Fibroblast of lung (primary cell): ENCODE results near the gene TBR1. TPM values are rescaled to one million over a fixed set of nuclear protein-coding genes. Genes with fewer than 3 reads are reported as not detected.

ENCODE experiments used
- DNase-seq, 2 donors: peaks; one replicate each; pipeline versions ENCODE4 v3.0.0 to v3.0.0-alpha.2; 2010; ENCODE audit warnings: low read depth in 2 of 2
- H2AFZ ChIP-seq: 2 replicates; pipeline ENCODE4 v1.5.1; 2012; ENCODE audit warnings: low read length, control low read depth, inconsistent platforms
- H3K27ac ChIP-seq: 2 replicates; pipeline ENCODE4 v1.5.1; 2011; ENCODE audit warnings: low read length, control low read depth; ENCODE audit not compliant: insufficient read depth
- H3K27me3 ChIP-seq: 2 replicates; pipeline ENCODE4 v1.5.1; 2011; ENCODE audit warnings: mild to moderate bottlenecking, low read length; ENCODE audit not compliant: control insufficient read depth, insufficient read depth
- H3K36me3 ChIP-seq: 2 replicates; pipeline ENCODE4 v1.5.1; 2011; ENCODE audit warnings: low read length; ENCODE audit not compliant: control insufficient read depth, insufficient read depth
- H3K4me1 ChIP-seq: 2 replicates; pipeline ENCODE4 v1.5.1; 2011; ENCODE audit warnings: low read length; ENCODE audit not compliant: control insufficient read depth, insufficient read depth; ENCODE audit errors: extremely low read depth
- H3K4me2 ChIP-seq: 2 replicates; pipeline ENCODE4 v1.5.1; 2011; ENCODE audit warnings: low read length, control low read depth; ENCODE audit not compliant: insufficient read depth; ENCODE audit errors: extremely low read depth
- H3K4me3 ChIP-seq, 4 experiments: fragments of 200-600 bp in 1 of 4; sonication (generic) in 1 of 4; replicated peaks in 1 of 4; 2 replicates each; pipeline ENCODE4 v1.5.1; 2011 to 2016; ENCODE audit warnings: low read length in 4 of 4, low read depth in 3 of 4, mild to moderate bottlenecking in 3 of 4, control low read depth in 2 of 4, inconsistent platforms in 1 of 4, mixed read lengths in 1 of 4; ENCODE audit not compliant: insufficient read depth in 1 of 4; ENCODE audit errors: control extremely low read depth in 1 of 4
- H3K79me2 ChIP-seq: 2 replicates; pipeline ENCODE4 v1.5.1; 2012; ENCODE audit warnings: mild to moderate bottlenecking, low read length, inconsistent platforms; ENCODE audit not compliant: control insufficient read depth, insufficient read depth
- H3K9ac ChIP-seq: 2 replicates; pipeline ENCODE4 v1.5.1; 2011; ENCODE audit warnings: mild to moderate bottlenecking, low read length, control low read depth; ENCODE audit not compliant: insufficient read depth
- H3K9me3 ChIP-seq: 2 replicates; pipeline ENCODE4 v1.5.1; 2012; ENCODE audit warnings: low read depth, low read length; ENCODE audit not compliant: control insufficient read depth, insufficient read depth
- H4K20me1 ChIP-seq: 2 replicates; pipeline ENCODE4 v1.5.1; 2011; ENCODE audit warnings: low read length; ENCODE audit not compliant: control insufficient read depth, insufficient read depth; ENCODE audit errors: extremely low read depth
- EZH2 ChIP-seq: IDR thresholded peaks from 2 replicates; pipeline ENCODE4 v1.5.1; 2012; ENCODE audit warnings: low read length, control low read depth, mild to moderate bottlenecking; ENCODE audit errors: missing control alignments
- polyA plus RNA-seq, 2 donors: library from polyadenylated mRNA; depleted of rRNA in 1 of 2; stranded (reverse) in 1 of 2; unstranded in 1 of 2; fragments of >200 nt; gene quantifications; 2 replicates each; pipeline ENCODE4 v1.2.1, GENCODE V29; 2011 to 2012; ENCODE audit warnings: missing spikeins in 1 of 2
- total RNA-seq: library from RNA; depleted of rRNA; stranded (reverse); fragments of >200 nt; gene quantifications from 2 replicates; pipeline ENCODE4 v1.2.1, GENCODE V29; 2014
- TF ChIP-seq, protein P1 (sequence below), 2 donors: IDR thresholded peaks in 1 of 2; conservative IDR thresholded peaks in 1 of 2; 1 replicate in 1 of 2; 2 replicates in 1 of 2; pipeline ENCODE4 v1.5.1; 2011 to 2012; ENCODE audit warnings: low read length in 2 of 2, control low read depth in 1 of 2, inconsistent platforms in 1 of 2, low read depth in 1 of 2, mild to moderate bottlenecking in 1 of 2

TBR1 gene
- total and polyA plus RNA-seq, 2 donors (not counting 1 experiment from before 2014, with no cell fraction given) = not detected

DNA sequence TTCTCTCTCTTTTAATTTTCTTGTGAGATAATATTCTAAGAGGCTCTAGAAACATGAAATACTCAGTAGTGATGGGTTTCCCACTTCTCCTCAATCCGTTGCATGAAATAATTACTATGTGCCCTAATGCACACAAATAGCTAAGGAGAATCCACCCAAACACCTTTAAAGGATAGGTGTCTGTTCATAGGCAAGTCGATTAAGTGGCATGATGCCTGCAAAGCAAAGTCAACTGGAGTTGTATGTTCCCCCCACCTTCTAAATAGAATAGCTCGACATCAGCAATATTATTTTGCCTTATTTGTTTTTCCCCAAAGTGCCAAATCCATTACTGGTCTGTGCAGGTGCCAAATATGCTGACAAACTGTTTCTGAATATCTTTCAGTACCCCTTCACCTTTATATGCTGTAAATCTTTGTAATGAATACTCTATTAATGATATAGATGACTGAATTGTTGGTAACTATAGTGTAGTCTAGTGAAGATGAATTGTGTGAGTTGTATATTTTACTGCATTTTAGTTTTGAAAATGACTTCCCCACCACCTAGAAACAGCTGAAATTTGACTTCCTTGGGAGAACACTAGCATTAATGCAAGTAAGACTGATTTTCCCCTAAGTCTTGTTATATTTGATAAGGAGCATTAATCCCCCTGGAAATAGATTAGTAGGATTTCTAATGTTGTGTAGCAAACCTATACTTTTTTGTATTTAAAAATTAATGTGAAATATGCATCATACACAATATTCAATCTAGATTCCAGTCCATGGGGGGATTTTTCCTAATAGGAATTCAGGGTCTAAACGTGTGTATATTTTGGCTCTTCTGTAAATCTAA, 9.0 kb downstream of the TBR1 start:
- H3K9ac ChIP-seq = no peak overlapping the region
- TF ChIP-seq EZH2 = no peak
- TF ChIP-seq, protein P1, sequence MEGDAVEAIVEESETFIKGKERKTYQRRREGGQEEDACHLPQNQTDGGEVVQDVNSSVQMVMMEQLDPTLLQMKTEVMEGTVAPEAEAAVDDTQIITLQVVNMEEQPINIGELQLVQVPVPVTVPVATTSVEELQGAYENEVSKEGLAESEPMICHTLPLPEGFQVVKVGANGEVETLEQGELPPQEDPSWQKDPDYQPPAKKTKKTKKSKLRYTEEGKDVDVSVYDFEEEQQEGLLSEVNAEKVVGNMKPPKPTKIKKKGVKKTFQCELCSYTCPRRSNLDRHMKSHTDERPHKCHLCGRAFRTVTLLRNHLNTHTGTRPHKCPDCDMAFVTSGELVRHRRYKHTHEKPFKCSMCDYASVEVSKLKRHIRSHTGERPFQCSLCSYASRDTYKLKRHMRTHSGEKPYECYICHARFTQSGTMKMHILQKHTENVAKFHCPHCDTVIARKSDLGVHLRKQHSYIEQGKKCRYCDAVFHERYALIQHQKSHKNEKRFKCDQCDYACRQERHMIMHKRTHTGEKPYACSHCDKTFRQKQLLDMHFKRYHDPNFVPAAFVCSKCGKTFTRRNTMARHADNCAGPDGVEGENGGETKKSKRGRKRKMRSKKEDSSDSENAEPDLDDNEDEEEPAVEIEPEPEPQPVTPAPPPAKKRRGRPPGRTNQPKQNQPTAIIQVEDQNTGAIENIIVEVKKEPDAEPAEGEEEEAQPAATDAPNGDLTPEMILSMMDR (conservative IDR thresholded peaks at IDR 0.05 in 1 of 2, IDR thresholded peaks at IDR 0.05 in 1 of 2; ENCODE audit: low read depth in 1 of 2, low read length in 2 of 2) = no peak
- H3K27me3 ChIP-seq = peaks cover 76% of the 10 kb centered on the region
- no peak overlapping the region for H3K4me2 ChIP-seq
- no peak overlapping the region for H3K27ac ChIP-seq
- H3K4me1 ChIP-seq = no peaks in the 10 kb centered on the region
- peaks cover 2% of the 10 kb centered on the region for H4K20me1 ChIP-seq
- H3K4me3 ChIP-seq = no peak overlapping the region
- peak in 1 of 2 donors; percentile 17 for DNase-seq
- H3K9me3 ChIP-seq = no peaks in the 10 kb centered on the region
- no peaks in the 10 kb centered on the region for H3K79me2 ChIP-seq
- no peak overlapping the region for H2AFZ ChIP-seq
- H3K36me3 ChIP-seq = no peaks in the 10 kb centered on the region

DNA sequence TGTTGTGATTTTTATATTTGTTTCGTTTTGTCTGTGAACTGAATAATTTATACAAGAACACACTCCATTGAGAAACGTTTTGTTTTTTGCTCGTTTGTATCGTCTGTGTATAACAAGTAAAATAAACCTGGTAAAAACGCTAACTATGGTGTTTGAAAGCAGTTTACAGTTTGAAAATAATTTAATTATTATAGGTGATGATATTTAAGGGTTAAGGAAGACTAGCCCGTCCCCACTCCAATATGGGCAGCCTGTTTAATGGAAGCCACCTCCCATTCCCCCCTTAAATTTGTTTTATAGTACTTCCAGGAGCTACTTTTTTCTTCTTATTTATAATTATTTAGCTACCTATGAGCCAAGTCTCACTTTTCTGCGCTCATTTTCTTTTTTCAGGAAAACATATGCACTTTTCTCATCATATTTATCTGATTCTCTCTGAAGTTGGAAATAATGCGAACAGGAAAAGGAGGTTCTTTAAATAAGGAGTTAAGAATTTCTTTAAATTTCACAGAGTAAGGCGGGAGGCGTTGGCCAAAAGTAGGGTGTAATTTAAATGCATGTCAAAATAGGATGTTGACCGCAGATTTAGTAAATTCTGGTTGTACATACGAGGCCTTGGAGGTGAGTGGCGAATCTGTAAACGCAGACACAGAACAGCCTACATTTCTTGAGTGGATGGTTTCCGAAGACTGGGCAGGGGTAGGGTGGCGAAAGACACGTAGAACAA, 9.8 kb downstream of the TBR1 start:
- TF ChIP-seq, protein P1 (conservative IDR thresholded peaks at IDR 0.05 in 1 of 2, IDR thresholded peaks at IDR 0.05 in 1 of 2; ENCODE audit: low read depth in 1 of 2, low read length in 2 of 2) = no peak
- TF ChIP-seq EZH2 = no peak
- Histone ChIP-seq H3K9ac (no peak overlapping the region), H3K9me3 (no peaks in the 10 kb centered on the region), H3K36me3 (no peaks in the 10 kb centered on the region), H3K4me3 (no peak overlapping the region), H2AFZ (no peak overlapping the region), H3K79me2 (no peaks in the 10 kb centered on the region), H3K27me3 (peaks cover 71% of the 10 kb centered on the region), H3K27ac (no peak overlapping the region), H3K4me1 (no peaks in the 10 kb centered on the region), H4K20me1 (peaks cover 2% of the 10 kb centered on the region), H3K4me2 (no peak overlapping the region)
- DNase-seq = no peak

DNA sequence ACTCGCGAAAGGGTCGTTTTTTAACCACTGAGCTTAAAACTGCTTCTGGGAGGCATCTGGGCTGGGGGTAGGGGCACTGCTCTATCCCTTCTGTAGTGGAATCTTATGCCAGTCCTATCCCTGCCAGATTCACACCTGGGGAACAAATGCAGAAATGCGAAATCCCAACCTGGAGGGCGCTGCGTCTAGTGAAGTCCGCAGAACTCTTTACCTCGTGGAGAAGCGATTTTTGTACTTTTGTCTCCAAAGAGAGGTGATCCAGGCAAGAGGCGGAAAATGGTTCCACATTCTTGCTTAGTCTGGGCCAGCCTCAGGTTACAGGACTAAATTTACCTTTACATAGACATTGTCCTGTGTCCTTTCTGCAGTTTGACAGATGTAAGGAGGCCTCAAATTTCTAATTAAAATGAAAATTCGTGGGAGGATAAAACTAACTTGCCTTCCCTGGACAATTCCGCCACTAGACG, 10.4 kb downstream of the TBR1 start:
- Histone ChIP-seq H3K9ac (no peak overlapping the region), H3K36me3 (no peaks in the 10 kb centered on the region), H2AFZ (no peak overlapping the region), H3K4me2 (no peak overlapping the region), H3K4me1 (no peaks in the 10 kb centered on the region), H3K4me3 (peak overlapping the region in 3 of 4 experiments; percentile 6 to 42 (median 41)), H3K79me2 (no peaks in the 10 kb centered on the region), H3K9me3 (no peaks in the 10 kb centered on the region), H4K20me1 (peaks cover 2% of the 10 kb centered on the region), H3K27me3 (peaks cover 66% of the 10 kb centered on the region), H3K27ac (no peak overlapping the region)
- no peak for DNase-seq
- TF ChIP-seq, protein P1 (conservative IDR thresholded peaks at IDR 0.05 in 1 of 2, IDR thresholded peaks at IDR 0.05 in 1 of 2; ENCODE audit: low read depth in 1 of 2, low read length in 2 of 2) = peak; percentile 63 to 86
- TF ChIP-seq EZH2 = peak; percentile 59
